ENCODE measurements around the gene LTBP3.

GRCh38 chr11:65547446-65548125, 10.6 kb downstream of the LTBP3 start:
- TF ChIP-seq CTCF (IDR thresholded peaks at IDR 0.05) (no peak), POLR2A (IDR thresholded peaks at IDR 0.05) (no peak)
